ENCODE results near the gene LMAN1L.

GRCh38 chr15:74794248-74794969 is 18.2 kb upstream of the LMAN1L start:
- no peak for TF ChIP-seq CTCF (IDR thresholded peaks at IDR 0.05)
- TF ChIP-seq POLR2A (IDR thresholded peaks at IDR 0.05), result no peak
